ENCODE data around the gene IRF9.

DNA sequence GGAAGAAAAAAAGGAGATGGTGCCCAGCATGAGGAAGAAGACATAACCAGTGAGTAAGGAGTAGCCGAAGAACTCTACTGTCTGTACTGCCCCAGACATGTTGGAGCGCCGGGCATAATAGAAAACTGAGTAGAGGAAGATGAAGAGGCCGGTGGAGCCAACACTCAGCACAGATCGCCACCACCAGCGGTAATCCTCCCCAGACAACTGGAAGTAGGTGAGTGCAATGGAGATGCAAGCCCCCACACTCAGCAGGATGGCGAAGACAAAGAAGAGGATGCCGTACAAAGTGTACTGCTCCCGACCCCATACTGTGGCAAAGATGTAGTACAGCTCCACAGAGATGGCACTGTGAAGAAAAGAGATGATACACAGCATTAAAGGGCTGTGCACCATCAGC, 28.4 kb downstream of the IRF9 start:
- TF ChIP-seq EZH2phosphoT487 (IDR thresholded peaks at IDR 0.05; ENCODE audit: low read length), result no peak
- TF ChIP-seq, protein P1, sequence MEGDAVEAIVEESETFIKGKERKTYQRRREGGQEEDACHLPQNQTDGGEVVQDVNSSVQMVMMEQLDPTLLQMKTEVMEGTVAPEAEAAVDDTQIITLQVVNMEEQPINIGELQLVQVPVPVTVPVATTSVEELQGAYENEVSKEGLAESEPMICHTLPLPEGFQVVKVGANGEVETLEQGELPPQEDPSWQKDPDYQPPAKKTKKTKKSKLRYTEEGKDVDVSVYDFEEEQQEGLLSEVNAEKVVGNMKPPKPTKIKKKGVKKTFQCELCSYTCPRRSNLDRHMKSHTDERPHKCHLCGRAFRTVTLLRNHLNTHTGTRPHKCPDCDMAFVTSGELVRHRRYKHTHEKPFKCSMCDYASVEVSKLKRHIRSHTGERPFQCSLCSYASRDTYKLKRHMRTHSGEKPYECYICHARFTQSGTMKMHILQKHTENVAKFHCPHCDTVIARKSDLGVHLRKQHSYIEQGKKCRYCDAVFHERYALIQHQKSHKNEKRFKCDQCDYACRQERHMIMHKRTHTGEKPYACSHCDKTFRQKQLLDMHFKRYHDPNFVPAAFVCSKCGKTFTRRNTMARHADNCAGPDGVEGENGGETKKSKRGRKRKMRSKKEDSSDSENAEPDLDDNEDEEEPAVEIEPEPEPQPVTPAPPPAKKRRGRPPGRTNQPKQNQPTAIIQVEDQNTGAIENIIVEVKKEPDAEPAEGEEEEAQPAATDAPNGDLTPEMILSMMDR (IDR thresholded peaks at IDR 0.05; ENCODE audit: low read length), result no peak
